Neural progenitor cell (in vitro differentiated cells): ENCODE measurements around the gene FNDC8. TPM values are rescaled to one million over a fixed set of nuclear protein-coding genes. Genes with fewer than 3 reads are reported as not detected.
"Not testable (repeated sequence)": the region's sequence is repeated elsewhere in the genome, so short reads cannot be mapped to it uniquely, and the experiment has no call there.

Source experiments
- DNase-seq: peaks from one replicate; pipeline ENCODE4 v3.0.0-alpha.2; 2016; ENCODE audit warnings: low spot score
- H2AFZ ChIP-seq: fragments of 200-600 bp; sonication (generic); replicated peaks from 2 replicates; pipeline ENCODE4 v1.6.1; 2016; ENCODE audit warnings: antibody characterized with exemption
- H3F3A ChIP-seq: fragments of 200-600 bp; sonication (generic); 2 replicates; pipeline ENCODE4 v1.6.1; 2016; ENCODE audit warnings: antibody characterized with exemption, low read depth
- H3K27ac ChIP-seq: fragments of 200-600 bp; sonication (generic); 2 replicates; pipeline ENCODE4 v1.5.1; 2016; ENCODE audit warnings: mild to moderate bottlenecking
- H3K27me3 ChIP-seq: fragments of 200-600 bp; sonication (generic); 2 replicates; pipeline ENCODE4 v1.6.1; 2016; ENCODE audit warnings: mild to moderate bottlenecking, moderate library complexity
- H3K36me3 ChIP-seq: fragments of 200-600 bp; sonication (generic); 2 replicates; pipeline ENCODE4 v1.5.1; 2016
- H3K4me1 ChIP-seq: fragments of 200-600 bp; sonication (generic); 2 replicates; pipeline ENCODE4 v1.6.1; 2016; ENCODE audit warnings: mixed run types
- H3K4me2 ChIP-seq: fragments of 200-600 bp; sonication (generic); 2 replicates; pipeline ENCODE4 v1.6.1; 2016
- H3K4me3 ChIP-seq: fragments of 200-600 bp; sonication (generic); 2 replicates; pipeline ENCODE4 v1.5.1; 2016
- H3K79me2 ChIP-seq: fragments of 200-600 bp; sonication (generic); 2 replicates; pipeline ENCODE4 v1.6.1; 2016; ENCODE audit warnings: low read depth
- H3K9ac ChIP-seq: fragments of 200-600 bp; sonication (generic); 2 replicates; pipeline ENCODE4 v1.6.1; 2016
- H3K9me3 ChIP-seq: fragments of 200-600 bp; sonication (generic); 2 replicates; pipeline ENCODE4 v1.5.1; 2016; ENCODE audit warnings: low read depth
- H4K20me1 ChIP-seq: fragments of 200-600 bp; sonication (generic); 2 replicates; pipeline ENCODE4 v1.6.1; 2016; ENCODE audit warnings: low read depth
- H3K27ac Mint-ChIP-seq: 3 replicates; pipeline ENCODE4 v1.8.0; 2021; ENCODE audit warnings: mixed read lengths
- H3K27me3 Mint-ChIP-seq: 2 replicates; pipeline ENCODE4 v1.8.0; 2022; ENCODE audit warnings: low read depth, mild to moderate bottlenecking, inconsistent platforms, moderate library complexity, mixed read lengths; ENCODE audit not compliant: insufficient read depth
- H3K36me3 Mint-ChIP-seq: 3 replicates; pipeline ENCODE4 v1.8.0; 2021; ENCODE audit warnings: mixed read lengths
- H3K4me1 Mint-ChIP-seq: 3 replicates; pipeline ENCODE4 v1.8.0; 2021; ENCODE audit warnings: mixed read lengths
- H3K4me3 Mint-ChIP-seq: 3 replicates; pipeline ENCODE4 v1.8.0; 2021; ENCODE audit warnings: mild to moderate bottlenecking, moderate library complexity, mixed read lengths
- H3K9me3 Mint-ChIP-seq: 3 replicates; pipeline ENCODE4 v1.8.0; 2020; ENCODE audit warnings: mixed read lengths
- EZH2 ChIP-seq: fragments of 200-600 bp; sonication (generic); IDR thresholded peaks from 2 replicates; pipeline ENCODE4 v1.6.1; 2017; ENCODE audit warnings: antibody characterized with exemption, mild to moderate bottlenecking, moderate library complexity
- EZH2phosphoT487 ChIP-seq: fragments of 200-600 bp; sonication (generic); IDR thresholded peaks from 2 replicates; pipeline ENCODE4 v1.6.1; 2017; ENCODE audit warnings: antibody characterized with exemption
- total RNA-seq: library from RNA; depleted of rRNA; stranded (reverse); fragments of >200 nt; gene quantifications from 2 replicates; pipeline ENCODE4 v1.2.3, GENCODE V29; 2015; ENCODE audit warnings: low replicate concordance
- TF ChIP-seq, protein P1 (sequence below): fragments of 200-600 bp; sonication (generic); IDR thresholded peaks from 2 replicates; pipeline ENCODE4 v1.5.1; 2017; ENCODE audit warnings: antibody characterized with exemption, mild to moderate bottlenecking

FNDC8 gene
- total RNA-seq, 1 donor from 2014 or later: not detected

- peak overlapping the region; percentile 96 for H3K4me2 ChIP-seq
- Mint-ChIP-seq H3K4me3 (peak overlapping the region; percentile 93), H3K27me3 (peaks cover 5% of the 10 kb centered on the region), H3K4me1 (peaks cover 15% of the 10 kb centered on the region), H3K36me3 (no peaks in the 10 kb centered on the region), H3K27ac (no peak overlapping the region), H3K9me3 (no peaks in the 10 kb centered on the region)
- no peak overlapping the region for H3K27ac ChIP-seq
- peak overlapping the region; percentile 100 for H3K4me3 ChIP-seq
- H3K4me1 ChIP-seq: peaks cover 3% of the 10 kb centered on the region
- H2AFZ ChIP-seq: peak overlapping the region; percentile 99
- no peaks in the 10 kb centered on the region for H3K9me3 ChIP-seq
- TF ChIP-seq EZH2: no peak
- TF ChIP-seq, protein P1, sequence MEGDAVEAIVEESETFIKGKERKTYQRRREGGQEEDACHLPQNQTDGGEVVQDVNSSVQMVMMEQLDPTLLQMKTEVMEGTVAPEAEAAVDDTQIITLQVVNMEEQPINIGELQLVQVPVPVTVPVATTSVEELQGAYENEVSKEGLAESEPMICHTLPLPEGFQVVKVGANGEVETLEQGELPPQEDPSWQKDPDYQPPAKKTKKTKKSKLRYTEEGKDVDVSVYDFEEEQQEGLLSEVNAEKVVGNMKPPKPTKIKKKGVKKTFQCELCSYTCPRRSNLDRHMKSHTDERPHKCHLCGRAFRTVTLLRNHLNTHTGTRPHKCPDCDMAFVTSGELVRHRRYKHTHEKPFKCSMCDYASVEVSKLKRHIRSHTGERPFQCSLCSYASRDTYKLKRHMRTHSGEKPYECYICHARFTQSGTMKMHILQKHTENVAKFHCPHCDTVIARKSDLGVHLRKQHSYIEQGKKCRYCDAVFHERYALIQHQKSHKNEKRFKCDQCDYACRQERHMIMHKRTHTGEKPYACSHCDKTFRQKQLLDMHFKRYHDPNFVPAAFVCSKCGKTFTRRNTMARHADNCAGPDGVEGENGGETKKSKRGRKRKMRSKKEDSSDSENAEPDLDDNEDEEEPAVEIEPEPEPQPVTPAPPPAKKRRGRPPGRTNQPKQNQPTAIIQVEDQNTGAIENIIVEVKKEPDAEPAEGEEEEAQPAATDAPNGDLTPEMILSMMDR: peak; percentile 76
- no peak for TF ChIP-seq EZH2phosphoT487
- H4K20me1 ChIP-seq: peaks cover 7% of the 10 kb centered on the region
- no peak overlapping the region for H3K9ac ChIP-seq
- no peaks in the 10 kb centered on the region for H3K79me2 ChIP-seq
- peaks cover 14% of the 10 kb centered on the region for H3F3A ChIP-seq
- H3K27me3 ChIP-seq: peaks cover 18% of the 10 kb centered on the region
- H3K36me3 ChIP-seq: no peaks in the 10 kb centered on the region
- DNase-seq: peak; percentile 95
These were observed 32.4 kb upstream of the FNDC8 start for GRCh38 chr17:35088881-35089585.

DNA sequence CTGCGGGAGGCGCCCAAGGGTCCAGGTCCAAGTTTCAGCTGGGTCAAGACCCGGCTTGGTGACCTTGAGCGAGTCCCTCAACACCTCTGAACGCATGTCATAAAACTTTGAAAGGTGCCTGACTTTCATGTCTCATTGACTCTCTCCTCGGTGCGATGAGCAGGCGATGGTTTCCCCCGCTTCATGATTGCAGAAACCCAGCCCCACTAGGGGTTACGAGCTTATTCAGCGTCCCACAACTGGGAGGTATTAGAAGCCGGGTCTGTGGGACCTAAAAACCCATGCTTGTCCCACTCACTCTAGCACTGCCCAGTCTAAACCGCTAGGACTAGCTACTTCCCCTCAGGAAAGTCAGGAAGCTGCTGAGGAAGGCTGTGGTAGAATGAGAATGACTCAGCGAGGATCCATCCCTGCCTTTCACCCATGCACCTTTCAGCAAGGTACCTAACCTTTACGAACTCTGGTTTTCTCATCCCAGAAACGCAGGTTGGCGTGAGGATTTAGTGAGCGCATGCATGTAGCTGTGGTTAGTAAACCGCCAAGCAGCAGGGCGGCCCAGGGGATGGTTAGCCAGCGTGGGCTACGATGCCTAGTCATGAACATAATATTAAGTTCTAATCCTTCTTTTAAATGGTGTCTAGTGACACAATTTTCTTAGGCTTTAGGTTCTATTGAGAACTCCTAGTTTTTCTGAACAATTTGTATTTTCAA, 31.7 kb upstream of the FNDC8 start:
- Histone ChIP-seq H3K9me3 (no peaks in the 10 kb centered on the region), H3K36me3 (no peaks in the 10 kb centered on the region), H3K4me1 (peaks cover 3% of the 10 kb centered on the region), H3K9ac (no peak overlapping the region), H3K27ac (no peak overlapping the region), H3K27me3 (peaks cover 18% of the 10 kb centered on the region), H3K4me2 (peak overlapping the region; percentile 70), H3F3A (peaks cover 14% of the 10 kb centered on the region), H3K4me3 (peak overlapping the region; percentile 100), H4K20me1 (peaks cover 7% of the 10 kb centered on the region), H3K79me2 (no peaks in the 10 kb centered on the region), H2AFZ (peak overlapping the region; percentile 90)
- DNase-seq: peak; percentile 27
- Mint-ChIP-seq H3K9me3 (no peaks in the 10 kb centered on the region), H3K27ac (no peak overlapping the region), H3K27me3 (peaks cover 5% of the 10 kb centered on the region), H3K4me3 (peak overlapping the region; percentile 88), H3K36me3 (no peaks in the 10 kb centered on the region), H3K4me1 (peaks cover 15% of the 10 kb centered on the region)
- TF ChIP-seq EZH2: no peak
- TF ChIP-seq, protein P1: no peak
- no peak for TF ChIP-seq EZH2phosphoT487

DNA sequence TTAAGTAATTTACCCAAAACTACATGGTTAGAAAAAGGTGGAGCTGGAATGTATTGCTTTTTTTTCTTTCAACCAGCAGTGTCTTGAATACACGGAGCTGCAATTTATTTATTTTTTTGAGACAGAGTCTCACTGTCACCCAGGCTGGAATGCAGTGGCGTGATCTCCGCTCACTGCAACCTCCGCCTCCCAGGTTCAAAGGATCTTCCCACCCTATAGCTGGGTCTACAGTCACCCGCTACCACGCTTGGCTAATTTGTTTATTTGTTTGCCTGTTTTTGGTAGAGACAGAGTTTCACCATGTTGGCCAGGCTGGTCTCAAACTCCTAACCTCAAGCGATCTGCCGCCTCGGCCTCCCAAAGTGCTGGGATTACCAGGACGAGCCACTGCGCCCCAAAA, 30.7 kb upstream of the FNDC8 start:
- Histone ChIP-seq H3F3A (peaks cover 14% of the 10 kb centered on the region), H3K27me3 (peaks cover 18% of the 10 kb centered on the region)
- Mint-ChIP-seq H3K4me3 (peak overlapping the region; percentile 43), H3K4me1 (peaks cover 14% of the 10 kb centered on the region)
- not testable (repeated sequence) for H4K20me1 ChIP-seq, DNase-seq, H3K27me3 Mint-ChIP-seq, H3K9me3 Mint-ChIP-seq, H3K4me2 ChIP-seq, H3K27ac ChIP-seq, H3K36me3 ChIP-seq, H3K9me3 ChIP-seq, H3K27ac Mint-ChIP-seq, H3K9ac ChIP-seq, H3K4me1 ChIP-seq, H2AFZ ChIP-seq, H3K4me3 ChIP-seq, H3K36me3 Mint-ChIP-seq, H3K79me2 ChIP-seq

GRCh38 chr17:35094902-35095301, 26.5 kb upstream of the FNDC8 start:
- no peaks in the 10 kb centered on the region for H3K79me2 ChIP-seq
- H3K36me3 ChIP-seq: no peaks in the 10 kb centered on the region
- H3K4me3 ChIP-seq: no peak overlapping the region
- no peaks in the 10 kb centered on the region for H3K9me3 ChIP-seq
- no peaks in the 10 kb centered on the region for H3K27me3 ChIP-seq
- Mint-ChIP-seq H3K36me3 (no peaks in the 10 kb centered on the region), H3K4me3 (no peak overlapping the region), H3K4me1 (no peaks in the 10 kb centered on the region), H3K27ac (no peak overlapping the region), H3K9me3 (no peaks in the 10 kb centered on the region), H3K27me3 (no peaks in the 10 kb centered on the region)
- H2AFZ ChIP-seq: no peak overlapping the region
- H3K4me1 ChIP-seq: no peaks in the 10 kb centered on the region
- H3F3A ChIP-seq: peaks cover 2% of the 10 kb centered on the region
- H3K9ac ChIP-seq: no peak overlapping the region
- H4K20me1 ChIP-seq: no peaks in the 10 kb centered on the region
- H3K27ac ChIP-seq: no peak overlapping the region
- no peak for TF ChIP-seq EZH2phosphoT487
- TF ChIP-seq EZH2: no peak
- TF ChIP-seq, protein P1: no peak
- no peak for DNase-seq
- H3K4me2 ChIP-seq: no peak overlapping the region
